Prostate gland (tissue), 2 donors: ENCODE results near the gene CCDC13. TPM values are rescaled to one million over a fixed set of nuclear protein-coding genes. Genes with fewer than 3 reads are reported as not detected.

Source experiments
- DNase-seq: peaks from one replicate; pipeline ENCODE4 v3.0.0-alpha.2; 2019; ENCODE audit warnings: low spot score
- H3K27ac ChIP-seq, 2 donors: fragments of 200-600 bp; sonication (generic); 2 replicates each; pipeline ENCODE4 v1.5.1; 2017 to 2019
- H3K27me3 ChIP-seq: fragments of 200-600 bp; sonication (generic); replicated peaks from 2 replicates; pipeline ENCODE4 v1.5.1; 2019; ENCODE audit not compliant: insufficient read depth
- H3K36me3 ChIP-seq, 2 donors: fragments of 200-600 bp; sonication (generic); 1 replicate in 1 of 2; 2 replicates in 1 of 2; pipeline versions ENCODE4 v1.5.1 to v1.8.1; 2017 to 2019
- H3K4me1 ChIP-seq: fragments of 200-600 bp; sonication (generic); replicated peaks from 2 replicates; pipeline ENCODE4 v1.5.1; 2019
- H3K4me3 ChIP-seq, 2 donors: fragments of 200-600 bp; sonication (generic); 2 replicates each; pipeline ENCODE4 v1.5.1; 2017 to 2019
- H3K9me3 ChIP-seq: fragments of 200-600 bp; sonication (generic); 2 replicates; pipeline ENCODE4 v1.5.1; 2017
- POLR2A ChIP-seq: fragments of 450-650 bp; IDR thresholded peaks from one replicate; pipeline ENCODE4 v1.6.1; 2016; ENCODE audit warnings: antibody characterized with exemption, mild to moderate bottlenecking
- POLR2AphosphoS5 ChIP-seq: sonication (generic); formaldehyde crosslinking; IDR thresholded peaks from one replicate; pipeline ENCODE4 v1.6.1; 2017; ENCODE audit warnings: antibody characterized with exemption
- WGBS: methylation state at CpG from one replicate; pipeline ENCODE4 v1.1.5; 2018; 5-methylcytosine and 5-hydroxymethylcytosine counted together
- intact Hi-C: fragments of 100-400 bp; cut with DNase I; formaldehyde crosslinking; loops from one replicate; pipeline ENCODE4 v1.14.2; 2022
- total RNA-seq, 2 donors: library from RNA; depleted of rRNA; stranded (reverse); fragments of >200 nt; gene quantifications; one replicate each; pipeline ENCODE4 v1.1.0, GENCODE V29; 2016
- TF ChIP-seq, protein P1 (sequence below), 4 experiments: fragments of 200-600 bp in 2 of 4; fragments of 450-650 bp in 2 of 4; sonication (generic) in 2 of 4; IDR thresholded peaks; 1 replicate in 3 of 4; 2 replicates in 1 of 4; pipeline ENCODE4 v1.5.1; 2016 to 2019; ENCODE audit warnings: antibody characterized with exemption in 4 of 4, mild to moderate bottlenecking in 2 of 4, moderate library complexity in 2 of 4

The CCDC13 gene
- total RNA-seq, 2 donors from 2014 or later, result 2.4 to 6.5 TPM

DNA sequence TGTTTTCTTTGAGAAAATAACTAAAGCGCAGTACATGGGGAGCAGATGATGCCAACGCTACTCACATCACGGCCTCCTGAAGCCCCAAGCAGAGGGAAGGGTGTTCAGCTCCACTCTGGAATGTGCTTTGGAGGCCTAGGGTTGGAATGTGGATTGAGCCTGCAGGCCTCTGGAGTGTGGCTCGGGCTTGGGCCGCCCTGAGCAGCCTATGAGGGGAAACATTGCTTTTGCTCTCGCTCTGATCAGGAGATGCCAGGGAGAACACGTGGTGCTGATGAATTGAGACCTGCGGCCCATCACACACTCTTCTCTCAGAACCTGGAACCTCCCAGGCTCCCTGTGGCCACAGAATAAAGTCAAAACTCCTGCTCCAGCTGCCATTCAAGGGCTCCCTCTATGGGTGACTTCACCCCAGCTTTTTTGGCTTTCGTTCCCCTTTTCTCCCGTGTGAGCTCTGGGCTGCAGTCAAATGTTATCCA is 23.3 kb downstream of the CCDC13 start:
- Histone ChIP-seq H3K27ac (peak overlapping the region; percentile 1 to 2), H3K27me3 (no peaks in the 10 kb centered on the region), H3K4me1 (peaks cover 14% of the 10 kb centered on the region), H3K9me3 (no peaks in the 10 kb centered on the region), H3K4me3 (no peak overlapping the region), H3K36me3 (no peaks in the 10 kb centered on the region)
- 65% methylated on average over 10 of the region's 10 CpGs for WGBS
- TF ChIP-seq, protein P1, sequence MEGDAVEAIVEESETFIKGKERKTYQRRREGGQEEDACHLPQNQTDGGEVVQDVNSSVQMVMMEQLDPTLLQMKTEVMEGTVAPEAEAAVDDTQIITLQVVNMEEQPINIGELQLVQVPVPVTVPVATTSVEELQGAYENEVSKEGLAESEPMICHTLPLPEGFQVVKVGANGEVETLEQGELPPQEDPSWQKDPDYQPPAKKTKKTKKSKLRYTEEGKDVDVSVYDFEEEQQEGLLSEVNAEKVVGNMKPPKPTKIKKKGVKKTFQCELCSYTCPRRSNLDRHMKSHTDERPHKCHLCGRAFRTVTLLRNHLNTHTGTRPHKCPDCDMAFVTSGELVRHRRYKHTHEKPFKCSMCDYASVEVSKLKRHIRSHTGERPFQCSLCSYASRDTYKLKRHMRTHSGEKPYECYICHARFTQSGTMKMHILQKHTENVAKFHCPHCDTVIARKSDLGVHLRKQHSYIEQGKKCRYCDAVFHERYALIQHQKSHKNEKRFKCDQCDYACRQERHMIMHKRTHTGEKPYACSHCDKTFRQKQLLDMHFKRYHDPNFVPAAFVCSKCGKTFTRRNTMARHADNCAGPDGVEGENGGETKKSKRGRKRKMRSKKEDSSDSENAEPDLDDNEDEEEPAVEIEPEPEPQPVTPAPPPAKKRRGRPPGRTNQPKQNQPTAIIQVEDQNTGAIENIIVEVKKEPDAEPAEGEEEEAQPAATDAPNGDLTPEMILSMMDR (IDR thresholded peaks at IDR 0.05), result peak in 2 of 4 experiments; percentile 28 to 32
- TF ChIP-seq POLR2A, result no peak
- no peak for DNase-seq
- intact Hi-C loops, result loop anchor here (5.0 kb wide), 1 partner anchor 142 kb away; no protein-coding TSS in a partner anchor

DNA sequence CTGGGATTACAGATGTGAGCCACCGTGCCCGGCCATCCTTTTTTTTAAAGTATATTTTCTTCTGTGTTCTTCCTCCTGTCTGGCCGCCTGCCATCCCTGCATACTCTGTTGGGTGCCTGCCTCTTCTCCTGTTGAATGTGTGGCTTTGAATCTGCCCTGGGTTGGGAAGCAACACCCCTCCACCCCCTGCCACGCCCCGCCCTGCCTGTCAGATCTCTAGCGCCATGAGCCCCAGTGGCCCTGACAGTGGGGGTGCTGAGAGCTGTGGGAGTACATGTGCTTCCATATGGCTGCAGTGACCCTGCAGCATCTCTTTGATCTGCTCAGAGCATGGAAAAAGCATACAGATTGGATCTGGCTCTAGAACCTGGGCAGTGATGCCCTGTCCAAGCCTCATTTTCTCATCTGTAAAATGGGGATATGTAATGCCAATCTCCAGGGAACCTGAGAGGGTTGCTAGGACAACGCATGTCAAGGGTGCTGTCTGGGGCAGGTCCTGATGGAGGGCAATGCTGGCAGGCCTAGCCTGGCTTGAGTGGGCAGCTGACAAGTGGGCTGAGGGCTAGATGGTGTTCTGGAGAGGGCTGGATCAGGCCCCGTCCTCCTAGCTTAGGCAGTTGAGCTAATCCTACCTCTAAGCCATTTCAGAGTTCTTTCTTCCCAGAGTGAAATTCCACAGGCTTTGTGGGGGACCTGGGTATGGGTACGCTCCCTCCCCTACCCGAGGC is 23.9 kb downstream of the CCDC13 start:
- intact Hi-C loops, result loop anchor here (5.0 kb wide), 1 partner anchor 142 kb away; no protein-coding TSS in a partner anchor
- peak overlapping the region; percentile 1 to 2 for H3K27ac ChIP-seq
- DNase-seq, result no peak
- peaks cover 14% of the 10 kb centered on the region for H3K4me1 ChIP-seq
- no peak overlapping the region for H3K4me3 ChIP-seq
- TF ChIP-seq POLR2A, result no peak
- TF ChIP-seq, protein P1 (IDR thresholded peaks at IDR 0.05), result no peak
- no peak for TF ChIP-seq POLR2AphosphoS5
- WGBS, result 63% methylated on average over 10 of the region's 10 CpGs
- no peaks in the 10 kb centered on the region for H3K9me3 ChIP-seq
- H3K27me3 ChIP-seq, result no peaks in the 10 kb centered on the region
- H3K36me3 ChIP-seq, result no peaks in the 10 kb centered on the region

DNA sequence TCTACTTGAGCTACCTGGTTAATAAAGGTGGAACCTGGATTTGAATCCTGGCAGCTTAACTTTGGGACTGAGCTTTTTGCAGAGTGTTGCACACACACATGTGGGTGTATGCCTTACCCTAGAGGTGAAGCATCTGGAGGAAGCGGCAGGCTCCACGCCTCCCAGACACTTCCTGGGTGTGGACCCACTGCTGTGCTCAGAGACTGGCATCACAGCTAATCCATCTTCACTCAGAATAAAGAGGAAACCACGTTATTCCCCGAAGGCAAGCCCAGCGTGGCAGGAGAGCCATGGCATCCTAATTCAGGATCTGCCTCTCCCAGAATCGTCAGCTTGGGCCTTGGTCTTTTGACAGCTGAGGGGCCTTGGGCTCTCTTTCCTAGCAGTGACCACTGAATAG is 25.5 kb downstream of the CCDC13 start:
- Histone ChIP-seq H3K27ac (peak overlapping the region in 1 of 2 donors; percentile 74), H3K36me3 (no peaks in the 10 kb centered on the region), H3K4me1 (peaks cover 14% of the 10 kb centered on the region), H3K27me3 (no peaks in the 10 kb centered on the region), H3K9me3 (no peaks in the 10 kb centered on the region), H3K4me3 (no peak overlapping the region)
- intact Hi-C loops, result loop anchor here (2.0 to 5.0 kb wide), 3 partner anchors 31 to 140 kb away; no protein-coding TSS in a partner anchor
- TF ChIP-seq POLR2A (no peak), POLR2AphosphoS5 (no peak)
- TF ChIP-seq, protein P1 (IDR thresholded peaks at IDR 0.05), result no peak
- DNase-seq, result no peak
- 76% methylated on average over 6 of the region's 6 CpGs for WGBS

DNA sequence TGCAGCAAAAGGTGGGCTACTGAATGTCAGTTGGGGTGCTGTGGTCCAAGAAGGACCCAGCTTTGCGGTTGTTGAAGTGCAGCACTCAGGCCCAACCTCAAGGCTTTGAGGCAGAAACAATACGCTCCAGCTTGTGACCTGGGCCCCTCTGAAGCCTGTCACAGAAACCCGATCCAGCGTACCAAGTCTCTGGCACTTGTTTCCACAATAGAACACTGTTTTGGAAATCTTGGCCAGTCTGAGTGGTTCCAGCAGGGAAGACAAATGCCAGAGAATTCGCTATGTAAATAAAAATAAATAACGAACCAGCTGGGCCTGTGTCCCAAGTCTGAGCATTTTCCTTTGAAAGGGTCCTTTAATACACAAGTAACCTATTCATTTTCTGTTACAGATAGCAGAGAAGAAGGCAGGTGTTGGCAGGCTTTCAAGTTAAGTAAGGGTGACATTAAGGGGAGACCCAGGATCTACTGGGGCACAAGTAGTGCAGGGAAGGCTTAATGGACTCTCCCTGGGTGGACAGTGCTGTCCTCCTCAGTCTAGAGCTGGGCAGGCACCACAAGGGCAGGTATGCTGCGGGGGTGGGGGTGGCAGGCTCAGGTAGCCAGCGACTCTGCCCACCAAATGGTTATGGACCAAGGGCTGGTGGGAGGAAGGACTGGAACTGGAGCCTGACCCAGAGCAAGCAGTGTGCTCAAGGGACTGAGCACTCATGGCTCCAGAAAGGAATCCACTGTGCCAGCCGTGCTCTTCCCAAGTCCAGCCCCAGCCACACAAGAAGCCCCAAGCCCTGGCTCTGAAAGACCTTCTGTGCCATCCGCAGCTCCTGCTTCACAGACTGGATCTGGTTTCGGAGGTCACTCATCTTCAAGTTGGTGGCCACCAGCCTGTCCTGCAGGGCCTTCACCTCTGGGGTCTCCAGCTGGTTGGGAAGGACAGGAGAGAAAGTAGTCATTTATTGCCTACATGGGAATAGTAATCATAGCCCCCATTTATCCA is 26.3 kb downstream of the CCDC13 start:
- no peak overlapping the region for H3K4me3 ChIP-seq
- H3K36me3 ChIP-seq, result no peaks in the 10 kb centered on the region
- peak; percentile 80 for DNase-seq
- peaks cover 14% of the 10 kb centered on the region for H3K4me1 ChIP-seq
- WGBS, result 39% methylated on average over 11 of the region's 11 CpGs
- H3K27ac ChIP-seq, result peak overlapping the region; percentile 74 to 81
- no peaks in the 10 kb centered on the region for H3K27me3 ChIP-seq
- no peaks in the 10 kb centered on the region for H3K9me3 ChIP-seq
- intact Hi-C loops, result loop anchor here (2.0 to 5.0 kb wide), 3 partner anchors 32 to 139 kb away; no protein-coding TSS in a partner anchor
- TF ChIP-seq POLR2AphosphoS5 (peak; percentile 89), POLR2A (no peak)
